Measurements from ENCODE around the gene ADAM29. TPM values are rescaled to one million over a fixed set of nuclear protein-coding genes. Genes with fewer than 3 reads are reported as not detected.

ADAM29 gene
- total and polyA plus RNA-seq, 2 of the 4 experiments (the other 2 are of a cell fraction): not detected

DNA sequence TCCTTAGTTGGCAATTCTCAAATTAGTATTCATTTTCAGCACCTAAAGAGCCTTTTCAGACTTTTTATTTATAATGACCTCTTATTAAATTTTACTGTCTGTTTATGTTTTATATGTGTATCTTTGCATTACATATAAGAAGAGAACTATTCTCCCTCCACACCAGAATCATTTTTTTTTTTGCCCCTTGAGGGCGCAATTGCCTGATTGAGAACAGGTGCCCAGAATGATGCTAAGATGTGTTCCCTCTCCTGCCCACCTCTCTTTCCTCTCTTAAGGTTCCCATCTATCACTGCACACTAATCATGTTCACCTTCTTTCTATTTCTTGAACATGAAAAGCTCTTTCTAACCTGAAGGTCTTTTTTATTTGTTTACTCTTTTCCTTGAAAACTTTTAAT is 44.2 kb upstream of the ADAM29 start:
- H3K18ac ChIP-seq (ENCODE audit: low read depth, low read length): no peak overlapping the region
- no peaks in the 10 kb centered on the region for H4K20me1 ChIP-seq (ENCODE audit: insufficient read depth, low read length)
- H2AFZ ChIP-seq (replicated peaks; ENCODE audit: low read length, poor library complexity): no peak overlapping the region
- ChIA-PET CTCF (no interaction called here), POLR2A (ENCODE audit: unreplicated experiment) (no interaction called here)
- ATAC-seq (ENCODE audit: low read depth) (no peak), DNase-seq (no peak)
- H2BK20ac ChIP-seq (ENCODE audit: low read depth, low read length): no peak overlapping the region
- in situ Hi-C loops (cut with MboI; ENCODE audit: low sequenced_read_pairs): no loop called here
- no peak overlapping the region for H2BK5ac ChIP-seq (ENCODE audit: low read depth, low read length, poor library complexity, severe bottlenecking)
- BruUV-seq (replicated peaks): no TSS peak
- H3K9me1 ChIP-seq (ENCODE audit: insufficient read depth, low read length): no peaks in the 10 kb centered on the region
- H3K36me3 ChIP-seq (ENCODE audit: control insufficient read depth, insufficient read depth, low read length): no peaks in the 10 kb centered on the region
- dilution Hi-C loops (cut with HindIII; ENCODE audit: low sequenced_read_pairs, unreplicated experiment): no loop called here
- no peaks in the 10 kb centered on the region for H3K79me1 ChIP-seq (ENCODE audit: low read depth in 1 of 2, low read length in 2 of 2)
- peaks cover 5% of the 10 kb centered on the region for H3K9me3 ChIP-seq (ENCODE audit: control insufficient read depth, insufficient read depth, low read length)
- no peak overlapping the region for H4K5ac ChIP-seq (ENCODE audit: low read depth, low read length)
- intact Hi-C loops (cut with micrococcal nuclease): no loop called here
- H3K4ac ChIP-seq (ENCODE audit: low read depth, low read length): no peak overlapping the region
- WGBS, 2 experiments (ENCODE audit: extremely low coverage in 2 of 2, insufficient read length in 1 of 2): 33% methylated on average over 1 of the region's 1 CpG; no CpG with 5 or more reads in 1 of the 2 experiments
- H2AK9ac ChIP-seq (replicated peaks; ENCODE audit: low read depth, low read length, poor library complexity): no peak overlapping the region
- no peak overlapping the region for H2BK15ac ChIP-seq (ENCODE audit: low read depth, low read length)
- H3K4me1 ChIP-seq (ENCODE audit: control insufficient read depth, insufficient read depth, low read length): no peaks in the 10 kb centered on the region
- no peak overlapping the region for H3K27ac ChIP-seq (ENCODE audit: insufficient read depth, low read length)
- H2BK120ac ChIP-seq (ENCODE audit: low read depth, low read length): no peak overlapping the region
- no peak overlapping the region for H3K4me2 ChIP-seq (ENCODE audit: low read depth, low read length)
- no peak overlapping the region for H3K56ac ChIP-seq (ENCODE audit: extremely low read depth, insufficient read depth, low read length)
- H3K4me3 ChIP-seq (ENCODE audit: insufficient read depth, low read depth, low read length): no peak overlapping the region
- no peak overlapping the region for H3K14ac ChIP-seq (replicated peaks; ENCODE audit: low read depth, low read length)
- TF ChIP-seq BHLHE40 (IDR thresholded peaks at IDR 0.05; ENCODE audit: low read depth, low read length) (no peak), MAZ (IDR thresholded peaks at IDR 0.05; ENCODE audit: borderline replicate concordance, low read depth, low read length) (no peak), NFE2L2 (IDR thresholded peaks at IDR 0.05; ENCODE audit: low read depth, low read length) (no peak), FOS (IDR thresholded peaks at IDR 0.05; ENCODE audit: low read depth, low read length) (no peak)
- TF ChIP-seq, protein P1, sequence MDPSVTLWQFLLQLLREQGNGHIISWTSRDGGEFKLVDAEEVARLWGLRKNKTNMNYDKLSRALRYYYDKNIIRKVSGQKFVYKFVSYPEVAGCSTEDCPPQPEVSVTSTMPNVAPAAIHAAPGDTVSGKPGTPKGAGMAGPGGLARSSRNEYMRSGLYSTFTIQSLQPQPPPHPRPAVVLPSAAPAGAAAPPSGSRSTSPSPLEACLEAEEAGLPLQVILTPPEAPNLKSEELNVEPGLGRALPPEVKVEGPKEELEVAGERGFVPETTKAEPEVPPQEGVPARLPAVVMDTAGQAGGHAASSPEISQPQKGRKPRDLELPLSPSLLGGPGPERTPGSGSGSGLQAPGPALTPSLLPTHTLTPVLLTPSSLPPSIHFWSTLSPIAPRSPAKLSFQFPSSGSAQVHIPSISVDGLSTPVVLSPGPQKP (IDR thresholded peaks at IDR 0.05; ENCODE audit: borderline replicate concordance, low read depth, low read length): no peak
- TF ChIP-seq, protein P2, sequence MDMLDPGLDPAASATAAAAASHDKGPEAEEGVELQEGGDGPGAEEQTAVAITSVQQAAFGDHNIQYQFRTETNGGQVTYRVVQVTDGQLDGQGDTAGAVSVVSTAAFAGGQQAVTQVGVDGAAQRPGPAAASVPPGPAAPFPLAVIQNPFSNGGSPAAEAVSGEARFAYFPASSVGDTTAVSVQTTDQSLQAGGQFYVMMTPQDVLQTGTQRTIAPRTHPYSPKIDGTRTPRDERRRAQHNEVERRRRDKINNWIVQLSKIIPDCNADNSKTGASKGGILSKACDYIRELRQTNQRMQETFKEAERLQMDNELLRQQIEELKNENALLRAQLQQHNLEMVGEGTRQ (IDR thresholded peaks at IDR 0.05; ENCODE audit: low read depth, low read length): no peak
- no peak overlapping the region for H4K8ac ChIP-seq (ENCODE audit: low read depth in 2 of 2, low read length in 2 of 2)
- H2AK5ac ChIP-seq (ENCODE audit: low read depth, low read length): no peak overlapping the region
- no peak overlapping the region for H4K91ac ChIP-seq (ENCODE audit: insufficient read depth, low read depth, low read length)
- H3K27me3 ChIP-seq (ENCODE audit: control insufficient read depth, insufficient read depth, low read length): no peaks in the 10 kb centered on the region
- no peak overlapping the region for H3K9ac ChIP-seq (ENCODE audit: low read depth, low read length)
- H3K23ac ChIP-seq (ENCODE audit: low read depth, low read length): no peak overlapping the region
